Vagina (tissue), 2 donors: ENCODE results near the gene AMIGO3. TPM values are rescaled to one million over a fixed set of nuclear protein-coding genes. Genes with fewer than 3 reads are reported as not detected.

ENCODE experiments used
- DNase-seq, 2 donors: peaks; one replicate each; pipeline ENCODE4 v3.0.0-alpha.2; 2017; ENCODE audit errors: extremely low spot score in 2 of 2
- H3K27ac ChIP-seq: fragments of 200-600 bp; sonication (generic); one replicate; pipeline ENCODE4 v1.5.1; 2019
- H3K27me3 ChIP-seq: fragments of 200-600 bp; sonication (generic); one replicate; pipeline ENCODE4 v1.5.1; 2019
- H3K36me3 ChIP-seq, 2 donors: fragments of 200-600 bp; sonication (generic); one replicate each; pipeline ENCODE4 v1.5.1; 2017 to 2019
- H3K4me1 ChIP-seq: fragments of 200-600 bp; sonication (generic); one replicate; pipeline ENCODE4 v1.5.1; 2019
- H3K4me3 ChIP-seq, 2 donors: fragments of 200-600 bp; sonication (generic); 1 replicate in 1 of 2; 2 replicates in 1 of 2; pipeline ENCODE4 v1.5.1; 2016 to 2019
- H3K9me3 ChIP-seq: fragments of 200-600 bp; sonication (generic); one replicate; pipeline ENCODE4 v1.5.1; 2019
- POLR2A ChIP-seq, 2 donors: fragments of 450-650 bp; IDR thresholded peaks; one replicate each; pipeline ENCODE4 v1.6.1; 2017; ENCODE audit warnings: antibody characterized with exemption in 2 of 2, mild to moderate bottlenecking in 2 of 2, moderate library complexity in 2 of 2
- POLR2AphosphoS5 ChIP-seq, 2 donors: sonication (generic); formaldehyde crosslinking; IDR thresholded peaks; one replicate each; pipeline ENCODE4 v1.9.0; 2017; ENCODE audit warnings: antibody characterized with exemption in 2 of 2, mild to moderate bottlenecking in 2 of 2, low read depth in 1 of 2; ENCODE audit not compliant: insufficient read depth in 1 of 2
- intact Hi-C: fragments of 100-400 bp; cut with DNase I; formaldehyde crosslinking; loops from one replicate; pipeline ENCODE4 v1.15.1; 2023
- total RNA-seq: library from RNA; depleted of rRNA; stranded (reverse); fragments of >200 nt; gene quantifications from one replicate; pipeline ENCODE4 v1.2.3, GENCODE V29; 2016
- TF ChIP-seq, protein P1 (sequence below), 3 experiments: fragments of 450-650 bp in 2 of 3; fragments of 200-600 bp in 1 of 3; sonication (generic) in 1 of 3; IDR thresholded peaks; one replicate each; pipeline ENCODE4 v1.5.1; 2017 to 2019; ENCODE audit warnings: antibody characterized with exemption in 3 of 3, mild to moderate bottlenecking in 2 of 3, moderate library complexity in 2 of 3

Gene AMIGO3
- total RNA-seq, 1 donor from 2014 or later: not detected

- TF ChIP-seq, protein P1, sequence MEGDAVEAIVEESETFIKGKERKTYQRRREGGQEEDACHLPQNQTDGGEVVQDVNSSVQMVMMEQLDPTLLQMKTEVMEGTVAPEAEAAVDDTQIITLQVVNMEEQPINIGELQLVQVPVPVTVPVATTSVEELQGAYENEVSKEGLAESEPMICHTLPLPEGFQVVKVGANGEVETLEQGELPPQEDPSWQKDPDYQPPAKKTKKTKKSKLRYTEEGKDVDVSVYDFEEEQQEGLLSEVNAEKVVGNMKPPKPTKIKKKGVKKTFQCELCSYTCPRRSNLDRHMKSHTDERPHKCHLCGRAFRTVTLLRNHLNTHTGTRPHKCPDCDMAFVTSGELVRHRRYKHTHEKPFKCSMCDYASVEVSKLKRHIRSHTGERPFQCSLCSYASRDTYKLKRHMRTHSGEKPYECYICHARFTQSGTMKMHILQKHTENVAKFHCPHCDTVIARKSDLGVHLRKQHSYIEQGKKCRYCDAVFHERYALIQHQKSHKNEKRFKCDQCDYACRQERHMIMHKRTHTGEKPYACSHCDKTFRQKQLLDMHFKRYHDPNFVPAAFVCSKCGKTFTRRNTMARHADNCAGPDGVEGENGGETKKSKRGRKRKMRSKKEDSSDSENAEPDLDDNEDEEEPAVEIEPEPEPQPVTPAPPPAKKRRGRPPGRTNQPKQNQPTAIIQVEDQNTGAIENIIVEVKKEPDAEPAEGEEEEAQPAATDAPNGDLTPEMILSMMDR (IDR thresholded peaks at IDR 0.05): no peak
- TF ChIP-seq POLR2AphosphoS5 (IDR thresholded peaks at IDR 0.05; ENCODE audit: insufficient read depth in 1 of 2, low read depth in 1 of 2): no peak
- H3K36me3 ChIP-seq: peaks cover 0 to 40% of the 10 kb centered on the region in 2 donors
Measured at GRCh38 chr3:49727154-49727923, 7.9 kb upstream of the AMIGO3 start.

GRCh38 chr3:49725906-49726681 is 6.6 kb upstream of the AMIGO3 start:
- DNase-seq: peak in 1 of 2 donors; percentile 84

More at GRCh38 chr3:49727154-49727923, 7.9 kb upstream of the AMIGO3 start:
- H3K4me1 ChIP-seq: peaks cover 24% of the 10 kb centered on the region
- H3K9me3 ChIP-seq: no peaks in the 10 kb centered on the region
- H3K27me3 ChIP-seq: no peaks in the 10 kb centered on the region
- H3K4me3 ChIP-seq: no peak overlapping the region
- intact Hi-C loops: loop anchor here (10.0 kb wide), 1 partner anchor 117 kb away; no protein-coding TSS in a partner anchor
- no peak for DNase-seq
- no peak overlapping the region for H3K27ac ChIP-seq

DNA sequence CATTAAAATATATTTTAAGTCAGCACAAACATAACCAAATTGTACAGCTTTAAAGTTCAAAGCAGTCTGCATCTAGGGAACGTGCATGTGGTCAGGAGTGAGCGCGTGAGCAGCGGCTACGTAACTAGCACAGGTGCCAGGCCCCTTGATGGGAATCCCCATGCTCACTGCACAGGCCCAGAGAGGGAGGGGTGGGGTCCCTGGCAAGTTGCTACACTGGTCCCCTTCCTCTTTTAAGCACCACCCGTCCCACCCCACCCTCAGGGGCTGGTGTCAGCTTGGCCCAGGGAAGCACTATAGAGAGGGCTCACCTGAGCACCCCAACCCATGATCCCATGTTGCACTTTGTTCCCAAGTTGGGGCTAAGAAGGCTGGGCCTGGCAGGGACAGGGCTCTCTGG is 5.1 kb upstream of the AMIGO3 start:
- TF ChIP-seq, protein P1 (IDR thresholded peaks at IDR 0.05): no peak
- TF ChIP-seq POLR2AphosphoS5 (IDR thresholded peaks at IDR 0.05; ENCODE audit: insufficient read depth in 1 of 2, low read depth in 1 of 2) (no peak), POLR2A (IDR thresholded peaks at IDR 0.05) (no peak)
- Histone ChIP-seq H3K27ac (peak overlapping the region; percentile 90), H3K9me3 (no peaks in the 10 kb centered on the region), H3K4me3 (peak overlapping the region; percentile 88 to 93), H3K36me3 (peaks cover 0 to 29% of the 10 kb centered on the region in 2 donors), H3K27me3 (no peaks in the 10 kb centered on the region), H3K4me1 (peaks cover 35% of the 10 kb centered on the region)
- intact Hi-C loops: loop anchor here (10.0 kb wide), 1 partner anchor 120 kb away; no protein-coding TSS in a partner anchor
- DNase-seq: peak in 1 of 2 donors; percentile 89

More at GRCh38 chr3:49725906-49726681, 6.6 kb upstream of the AMIGO3 start:
- Histone ChIP-seq H3K27ac (no peak overlapping the region), H3K27me3 (no peaks in the 10 kb centered on the region), H3K4me1 (peaks cover 28% of the 10 kb centered on the region), H3K9me3 (no peaks in the 10 kb centered on the region), H3K4me3 (no peak overlapping the region), H3K36me3 (peaks cover 0 to 34% of the 10 kb centered on the region in 2 donors)
- intact Hi-C loops: loop anchor here (10.0 kb wide), 1 partner anchor 119 kb away; no protein-coding TSS in a partner anchor
- TF ChIP-seq, protein P1 (IDR thresholded peaks at IDR 0.05): no peak
- TF ChIP-seq POLR2AphosphoS5 (IDR thresholded peaks at IDR 0.05; ENCODE audit: insufficient read depth in 1 of 2, low read depth in 1 of 2) (no peak), POLR2A (IDR thresholded peaks at IDR 0.05) (no peak)

DNA sequence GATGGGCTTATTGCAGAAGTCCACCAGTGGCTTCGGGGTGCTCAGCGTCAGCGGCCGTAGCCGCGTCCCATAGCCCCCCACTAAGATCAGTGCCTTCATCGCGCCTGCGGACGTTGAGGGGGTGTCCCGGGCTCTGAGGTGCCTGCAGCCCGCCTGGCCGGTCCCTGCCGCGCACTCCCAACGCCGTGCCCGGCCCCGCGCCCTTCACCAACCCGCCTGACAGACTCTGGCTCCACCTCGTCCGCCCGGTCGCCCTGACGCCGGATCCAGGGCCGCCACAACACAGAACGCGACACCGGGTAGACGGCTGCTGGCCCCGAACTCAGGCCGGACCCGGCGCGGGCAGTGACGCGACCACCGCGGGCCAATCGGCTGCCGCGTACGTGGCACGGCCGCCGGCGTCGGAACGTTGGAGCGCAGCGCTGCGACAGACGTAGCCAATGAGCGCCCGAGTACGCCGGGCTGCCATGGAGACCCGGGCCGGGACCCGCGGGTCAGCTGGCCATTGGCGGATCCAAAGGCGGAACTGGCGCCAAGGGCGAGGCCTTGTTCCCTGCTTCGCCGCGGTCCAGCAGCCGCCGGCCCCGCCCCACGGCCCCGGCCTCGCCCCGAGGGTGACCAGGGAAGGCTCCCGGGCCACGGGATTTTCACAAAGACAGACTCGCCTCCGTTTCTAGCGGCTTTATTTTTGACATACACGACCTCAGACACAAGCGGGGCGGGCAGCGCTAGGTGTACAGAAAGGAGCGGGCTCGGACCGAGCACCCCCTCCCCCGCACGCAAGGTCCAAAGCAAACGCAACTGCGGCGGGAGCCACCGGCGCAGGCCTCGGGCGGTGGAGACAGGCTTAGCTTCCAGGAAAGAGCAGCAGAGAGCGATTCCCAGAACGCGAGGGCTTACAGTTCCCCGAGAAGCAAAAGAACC is 4.4 kb upstream of the AMIGO3 start, which contains the start of gene GMPPB:
TSS of gene GMPPB (minus strand) at position 324 of the 924 bp plus-strand sequence. CDS start at position 99, 225 bp downstream.
- Histone ChIP-seq H3K36me3 (peaks cover 0 to 29% of the 10 kb centered on the region in 2 donors), H3K4me3 (peak within 1 kb of the TSS; percentile 88 to 93), H3K27me3 (no peaks in the 10 kb centered on the region), H3K9me3 (no peaks in the 10 kb centered on the region), H3K4me1 (peaks cover 39% of the 10 kb centered on the region), H3K27ac (peak within 1 kb of the TSS; percentile 90)
- peak in 1 of 2 donors; percentile 97 for DNase-seq
- TF ChIP-seq POLR2AphosphoS5 (IDR thresholded peaks at IDR 0.05; ENCODE audit: insufficient read depth in 1 of 2, low read depth in 1 of 2) (peak; percentile 52 to 78), POLR2A (IDR thresholded peaks at IDR 0.05) (peak in 1 of 2 donors; percentile 60)
- TF ChIP-seq, protein P1 (IDR thresholded peaks at IDR 0.05): no peak
- intact Hi-C loops: loop anchor here (10.0 kb wide), 1 partner anchor 121 kb away; no protein-coding TSS in a partner anchor
